Testis (tissue), 2 donors: ENCODE measurements around the gene LYG1.

Experiments used
- CTCF ChIP-seq, 3 experiments: fragments of 450-650 bp in 2 of 3; fragments of 200-600 bp in 1 of 3; sonication (generic) in 1 of 3; IDR thresholded peaks; one replicate each; pipeline ENCODE4 v1.5.1; 2016 to 2019; ENCODE audit warnings: antibody characterized with exemption in 3 of 3, mild to moderate bottlenecking in 2 of 3, moderate library complexity in 1 of 3
- POLR2A ChIP-seq: fragments of 450-650 bp; IDR thresholded peaks from one replicate; pipeline ENCODE4 v1.6.1; 2017; ENCODE audit warnings: antibody characterized with exemption, mild to moderate bottlenecking, moderate library complexity

- TF ChIP-seq CTCF (IDR thresholded peaks at IDR 0.05) (no peak), POLR2A (no peak)
These were observed 49.2 kb upstream of the LYG1 start for GRCh38 chr2:99350194-99350593.
